ENCODE measurements around the gene TEKTIP1. TPM values are rescaled to one million over a fixed set of nuclear protein-coding genes. Genes with fewer than 3 reads are reported as not detected.

Gene TEKTIP1
- total RNA-seq, 1 donor from 2014 or later = 10.3 TPM

DNA sequence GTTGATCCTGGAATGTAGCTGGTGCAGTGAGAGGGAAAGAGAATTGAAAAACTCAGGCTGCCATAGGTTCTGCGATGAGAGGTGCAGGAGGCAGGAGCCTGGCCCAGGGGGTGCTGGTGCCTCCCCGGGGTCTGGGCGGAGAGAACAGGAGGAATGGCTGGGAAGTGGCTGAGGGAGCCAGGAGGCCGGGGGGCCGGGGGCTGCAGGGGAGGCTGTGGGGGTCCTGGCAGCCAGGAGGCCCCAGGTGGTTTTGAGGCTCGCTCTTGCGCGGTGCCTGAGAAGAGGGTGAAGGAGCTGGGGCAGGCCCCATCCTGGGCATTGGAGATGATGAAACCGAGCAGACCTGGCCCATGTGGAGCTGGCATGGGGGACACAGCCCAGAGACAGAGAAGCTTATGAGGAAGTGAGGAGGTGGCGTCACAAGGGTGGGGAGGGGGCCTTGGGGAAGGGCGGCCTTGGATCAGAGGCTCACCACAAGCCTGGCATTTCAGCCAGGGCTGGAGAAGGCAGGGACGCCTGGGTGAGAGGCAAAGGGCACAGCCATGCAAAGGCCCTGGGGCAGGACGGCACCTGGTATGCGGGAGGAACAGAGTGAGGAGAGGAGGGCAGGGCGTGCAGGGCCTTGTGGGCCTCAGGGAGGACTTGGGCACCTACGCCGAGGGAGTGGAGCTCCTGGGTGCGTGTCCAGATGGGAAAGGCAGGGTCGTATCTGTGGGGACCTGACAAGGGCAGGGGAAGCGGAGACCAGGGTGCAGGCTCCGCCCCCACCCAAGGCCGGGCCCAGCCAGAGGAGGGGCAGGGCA lies 1.3 kb upstream of the TEKTIP1 start:
- no peak for DNase-seq (ENCODE audit: low spot score)

DNA sequence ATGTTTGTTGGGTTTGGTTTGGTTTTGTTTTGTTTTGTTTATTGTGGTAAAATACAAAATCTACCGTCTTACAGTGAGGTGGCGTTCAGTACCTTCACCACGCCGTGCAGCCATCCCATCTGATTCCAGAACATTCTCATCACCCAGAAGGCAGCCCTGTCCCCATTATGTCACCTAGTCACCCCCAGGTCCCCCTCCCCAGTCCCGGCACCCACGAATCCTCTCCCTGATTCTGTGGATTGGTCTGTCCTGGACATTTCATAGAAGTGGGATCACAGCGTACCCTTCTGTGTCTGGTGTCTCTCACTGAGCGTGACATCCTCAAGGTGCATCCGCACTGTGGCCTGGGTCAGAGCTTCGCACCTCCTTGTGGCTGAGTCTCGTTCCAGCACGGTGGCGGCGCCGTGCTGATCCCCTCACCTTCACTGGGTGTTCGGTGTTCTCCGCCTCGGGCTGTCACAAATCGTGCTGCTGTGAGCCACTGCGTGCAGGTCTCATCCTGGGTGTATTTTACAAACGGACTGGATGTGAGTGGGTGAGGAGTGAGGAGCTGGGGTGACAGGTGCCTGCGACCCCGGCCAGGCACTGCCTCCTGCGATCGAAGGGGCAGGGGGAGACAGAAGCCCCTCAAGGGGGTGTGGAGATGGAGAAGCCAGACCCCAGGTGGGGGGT lies 580 bp upstream of the TEKTIP1 start:
- DNase-seq (ENCODE audit: low spot score) = no peak

DNA sequence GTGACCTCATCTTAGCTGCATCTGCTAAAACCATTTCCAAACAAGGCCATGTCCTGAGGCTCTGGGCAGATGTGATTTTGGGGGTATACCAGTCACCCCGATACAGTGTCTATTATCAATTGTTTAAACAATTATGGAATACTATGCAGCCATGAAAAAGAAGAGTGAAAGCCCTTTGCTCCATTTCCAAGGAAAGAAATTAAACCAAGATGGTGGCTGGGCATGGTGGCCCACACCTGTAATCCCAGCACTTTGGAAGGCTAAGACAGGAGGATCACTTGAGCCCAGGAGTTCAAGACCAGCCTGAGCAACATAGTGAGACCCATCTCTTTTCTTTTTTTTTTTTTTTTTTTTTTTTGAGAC lies 763 bp downstream of the TEKTIP1 start:
- DNase-seq (ENCODE audit: low spot score) = no peak

DNA sequence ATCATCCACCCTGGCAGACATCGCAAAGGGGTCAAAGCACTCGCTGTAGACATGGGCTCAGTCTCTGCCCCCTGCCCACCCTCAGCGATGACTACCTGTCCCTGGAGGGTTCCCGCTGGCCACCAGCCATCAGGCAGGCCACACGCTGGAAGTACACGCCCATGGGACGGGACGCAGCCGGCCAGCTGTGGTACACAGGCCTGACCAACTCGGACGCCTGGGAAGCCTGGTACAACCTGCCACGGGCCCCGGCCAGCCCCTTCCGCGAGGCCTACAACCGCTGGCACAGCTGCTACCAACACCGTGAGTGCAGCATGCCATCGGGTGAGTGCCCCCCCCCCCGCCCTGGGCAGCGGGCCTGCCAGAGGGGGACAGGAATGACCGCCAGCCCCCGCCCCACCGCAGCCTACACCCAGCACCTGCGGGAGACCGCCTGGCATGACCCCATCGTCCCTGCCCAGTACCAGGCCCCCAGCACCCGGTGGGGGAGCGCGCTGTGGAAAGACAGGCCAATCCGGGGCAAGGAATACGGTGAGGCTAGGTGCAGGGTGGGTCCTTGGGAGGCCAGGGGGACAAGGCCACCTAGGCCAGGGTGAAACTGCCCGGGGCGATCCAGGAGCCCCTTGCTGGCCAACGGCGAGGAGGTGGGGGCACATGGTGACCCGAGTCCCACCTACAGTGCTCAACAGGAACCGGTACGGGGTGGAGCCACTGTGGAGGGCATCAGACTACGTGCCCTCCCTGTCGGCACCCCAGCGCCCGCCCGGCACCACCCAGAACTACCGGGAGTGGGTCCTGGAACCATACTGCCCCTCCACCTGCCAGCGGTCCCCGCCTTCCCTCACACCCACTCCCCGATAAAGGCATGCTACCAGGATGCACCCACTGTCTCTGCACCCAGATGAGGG lies 4.4 kb downstream of the TEKTIP1 start:
- DNase-seq (ENCODE audit: low spot score) = peak; percentile 53

DNA sequence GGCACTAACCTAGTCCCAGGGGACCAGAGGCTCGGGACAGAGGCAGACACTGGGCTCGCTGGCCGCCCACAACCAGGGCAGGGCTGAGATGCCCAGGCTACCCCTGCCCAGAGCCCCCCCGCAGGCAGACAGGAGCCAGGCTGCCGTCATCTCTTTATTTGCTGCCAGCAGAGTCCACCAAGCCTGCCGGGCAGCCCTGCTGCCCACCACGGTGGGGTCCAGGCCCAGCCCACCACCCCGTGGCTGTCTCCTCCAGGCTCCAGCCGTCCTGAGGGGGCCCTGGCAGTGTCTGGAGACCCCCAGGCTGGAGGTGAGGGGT lies 5.0 kb downstream of the TEKTIP1 start:
- DNase-seq (ENCODE audit: low spot score) = no peak

DNA sequence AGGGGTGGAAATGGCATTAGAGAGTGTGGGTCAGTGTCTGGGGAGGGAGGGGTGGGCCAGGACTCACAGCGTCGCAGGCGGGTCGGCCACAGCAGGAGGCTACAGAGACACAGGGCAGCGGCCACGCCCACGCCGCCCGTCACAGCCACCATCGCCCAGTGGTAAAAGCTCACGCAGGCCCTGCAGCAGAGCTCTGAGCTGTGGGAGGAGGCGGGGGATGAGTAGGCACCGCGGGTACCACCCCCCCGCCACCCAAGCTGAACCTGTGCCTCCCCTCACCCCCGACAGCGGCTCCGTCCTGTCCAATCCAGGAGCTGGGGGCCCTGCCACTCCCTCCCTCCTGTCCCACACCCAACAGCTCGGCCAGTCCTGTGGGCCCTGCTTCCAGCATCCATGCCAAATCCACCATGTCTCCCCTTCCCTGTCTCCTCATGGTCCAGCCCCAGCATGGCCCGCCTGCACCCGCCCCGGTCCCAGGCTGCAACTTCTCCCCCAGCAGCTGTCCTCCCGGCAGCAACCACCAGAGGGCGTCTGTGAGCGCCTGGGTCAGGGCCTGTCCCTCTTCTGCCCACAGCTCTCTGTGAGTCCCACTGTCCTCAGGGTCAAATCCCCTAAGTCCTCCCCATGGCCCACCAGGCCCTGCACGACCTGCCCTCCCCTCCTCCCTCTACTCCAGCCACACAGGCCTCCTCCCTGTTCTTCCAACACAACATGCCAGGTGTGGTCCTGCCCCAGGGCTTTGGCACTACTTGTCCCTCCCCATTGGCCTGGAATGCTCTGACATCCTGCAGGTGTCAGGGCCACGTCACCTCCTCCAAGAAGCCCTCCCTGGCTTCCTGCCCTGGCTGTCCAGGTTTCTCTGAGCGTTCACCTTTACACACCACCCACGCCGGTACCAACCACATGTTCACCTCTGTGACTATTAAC lies 6.0 kb downstream of the TEKTIP1 start:
- peak; percentile 57 for DNase-seq (ENCODE audit: low spot score)

DNA sequence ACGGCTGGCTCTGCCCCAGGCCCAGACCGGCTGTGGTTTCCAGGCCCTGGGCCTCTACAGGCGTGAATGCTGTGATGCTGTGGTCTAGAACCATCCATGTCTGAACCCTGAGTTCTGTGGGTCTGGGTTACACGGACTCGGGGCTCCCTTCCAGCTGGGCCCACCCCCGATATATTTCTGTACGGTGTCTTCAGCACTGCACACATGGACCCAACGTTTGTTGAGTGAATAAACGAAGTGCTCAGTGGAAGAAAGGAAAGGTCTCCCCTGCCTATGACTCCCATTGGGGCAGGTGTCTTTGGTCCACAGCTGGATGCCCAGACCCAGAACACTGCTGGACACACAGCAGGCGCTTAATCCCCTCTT lies 6.7 kb downstream of the TEKTIP1 start:
- no peak for DNase-seq (ENCODE audit: low spot score)

DNA sequence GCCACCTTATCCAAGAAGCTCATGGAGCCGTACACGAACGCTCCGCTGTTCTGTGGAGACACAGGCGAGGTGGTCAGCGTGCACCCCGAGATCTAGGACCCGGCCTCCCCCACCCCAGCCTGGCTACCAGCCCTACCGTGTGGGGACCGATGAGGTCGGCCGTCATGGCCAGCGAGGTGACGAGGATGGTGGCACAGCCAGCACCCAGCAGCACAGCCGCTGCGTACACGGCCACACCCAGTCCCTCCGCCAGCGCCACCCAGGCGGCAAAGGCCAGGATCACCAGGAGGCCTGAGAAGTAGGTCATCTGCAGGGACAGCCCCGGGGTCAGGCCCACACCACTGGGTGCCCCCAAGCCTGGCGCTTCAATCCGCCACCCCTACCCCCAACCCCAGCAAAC lies 7.1 kb downstream of the TEKTIP1 start:
- no peak for DNase-seq (ENCODE audit: low spot score)

DNA sequence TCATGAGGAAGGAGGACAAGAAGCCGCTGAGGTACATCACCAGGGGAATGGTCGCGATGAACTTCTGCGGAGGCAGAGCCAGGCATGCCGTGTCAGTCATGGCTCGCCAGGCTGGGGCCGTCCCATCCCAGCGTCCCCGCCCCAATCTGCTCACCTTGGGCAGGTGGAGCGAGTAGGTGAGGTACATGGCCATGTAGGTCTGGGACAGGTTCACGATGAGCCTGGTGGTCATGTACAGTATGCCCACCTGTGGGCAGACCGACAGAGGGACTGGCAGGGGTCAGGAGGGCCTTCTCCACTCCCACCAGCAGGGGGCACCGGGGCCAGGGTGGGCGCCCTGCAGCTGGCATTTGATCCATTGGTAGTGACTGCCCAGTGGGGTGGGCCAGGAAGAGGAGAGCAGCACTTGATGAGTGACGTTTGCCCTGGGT lies 8.3 kb downstream of the TEKTIP1 start:
- DNase-seq (ENCODE audit: low spot score) = no peak

DNA sequence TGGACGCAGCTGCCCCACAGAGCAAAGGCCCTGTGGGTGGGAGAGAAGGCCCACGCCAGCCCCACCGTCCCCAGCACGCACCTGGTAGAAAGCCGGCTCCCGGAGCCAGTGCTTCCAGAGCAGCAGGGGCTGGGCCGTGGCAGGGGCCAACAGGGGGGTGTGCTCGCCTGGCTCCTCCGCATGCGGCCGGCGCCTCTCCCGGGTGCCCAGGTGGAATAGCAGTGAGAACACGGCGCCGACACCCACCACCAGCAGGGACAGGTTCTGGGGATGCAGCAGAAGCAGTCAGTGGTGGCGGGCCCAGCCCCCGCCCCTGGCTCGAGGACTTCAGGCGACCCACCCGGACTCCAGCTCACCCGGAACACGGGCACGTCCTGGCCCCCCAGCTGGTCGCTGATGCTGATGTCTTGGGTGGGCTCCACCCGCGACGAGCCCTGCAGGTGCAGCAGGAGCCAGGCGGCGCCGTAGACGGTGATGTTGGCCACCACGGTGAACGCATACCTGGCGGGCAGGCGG lies 8.9 kb downstream of the TEKTIP1 start:
- no peak for DNase-seq (ENCODE audit: low spot score)

DNA sequence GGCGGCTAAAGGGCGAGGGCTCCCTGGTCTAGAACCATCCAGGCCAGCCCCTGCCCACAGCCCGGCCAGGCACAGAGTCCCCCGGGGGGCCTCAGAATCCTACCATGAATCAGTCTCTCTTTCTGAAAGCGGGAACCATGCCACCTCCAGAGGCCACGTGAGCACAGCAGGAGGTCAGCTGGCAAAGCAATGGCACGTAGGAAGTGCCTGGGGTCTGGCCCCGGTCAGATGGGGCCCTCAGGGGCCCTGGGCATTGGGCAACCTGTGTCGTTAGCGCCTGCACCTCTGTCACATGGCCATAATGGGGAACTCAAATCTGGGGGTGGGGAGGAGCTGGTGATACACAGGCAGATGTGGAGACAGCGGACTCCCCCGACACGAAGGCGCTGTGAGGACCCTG lies 9.6 kb downstream of the TEKTIP1 start:
- no peak for DNase-seq (ENCODE audit: low spot score)

DNA sequence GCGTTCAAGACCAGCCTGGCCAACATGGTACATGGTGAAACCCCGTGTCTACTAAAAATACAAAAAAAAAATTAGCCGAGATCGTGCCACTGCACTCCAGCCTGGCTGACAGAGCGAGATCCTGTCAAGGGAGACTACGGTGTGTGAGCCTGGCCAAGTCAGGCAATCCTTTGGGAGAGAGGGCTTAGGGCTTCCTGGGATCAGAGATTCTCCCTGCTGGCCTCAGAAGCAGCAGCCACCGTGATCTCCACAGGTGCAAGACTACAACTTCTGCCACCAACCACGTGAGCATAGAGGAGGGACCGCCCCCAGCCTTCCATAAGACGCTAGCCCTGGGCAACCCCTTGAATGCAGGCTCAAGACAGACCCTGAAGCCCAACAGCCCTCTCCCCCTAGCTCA lies 10.8 kb downstream of the TEKTIP1 start:
- no peak for DNase-seq (ENCODE audit: low spot score)

DNA sequence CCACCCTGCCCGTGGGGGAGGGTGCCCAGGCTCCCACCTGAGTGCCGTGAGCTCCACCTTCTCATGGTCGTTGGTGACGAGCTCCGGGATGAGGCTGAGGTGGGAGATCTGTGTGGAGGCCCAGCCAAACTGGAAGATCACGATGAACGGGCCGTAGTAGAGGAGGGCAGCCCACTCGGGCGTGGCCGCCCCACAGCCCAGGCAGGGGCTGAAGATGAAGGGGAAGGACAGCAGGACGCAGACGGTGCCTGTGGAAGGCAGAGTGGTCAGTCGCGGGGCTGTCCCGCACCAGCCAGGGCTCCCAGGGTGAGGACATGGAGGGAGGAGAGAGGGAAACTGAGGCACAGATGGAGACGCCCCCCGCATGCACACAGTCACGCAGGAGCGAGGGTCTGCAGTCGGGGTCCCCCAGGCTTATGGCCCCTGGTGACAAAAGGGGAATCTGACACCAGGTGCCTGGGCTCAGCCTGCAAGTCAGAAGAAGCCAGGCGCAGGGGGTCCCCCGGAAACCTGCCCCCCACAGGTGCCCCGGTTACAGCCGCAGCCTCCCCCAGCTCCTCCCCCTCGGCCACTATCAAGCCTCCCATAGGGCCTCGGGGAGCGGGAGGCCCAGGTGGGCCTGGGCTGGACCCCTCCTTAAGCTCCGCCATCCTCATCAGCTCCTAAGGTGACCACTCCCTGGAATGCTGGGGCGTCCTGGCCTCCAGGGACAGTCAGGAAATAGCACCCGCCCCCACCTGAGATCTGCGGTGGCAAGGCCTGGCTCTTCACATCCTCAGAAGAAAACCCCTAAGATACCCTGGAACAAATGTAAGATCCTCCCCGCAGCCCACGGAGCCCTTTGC lies 12.2 kb downstream of the TEKTIP1 start:
- DNase-seq (ENCODE audit: low spot score) = no peak

DNA sequence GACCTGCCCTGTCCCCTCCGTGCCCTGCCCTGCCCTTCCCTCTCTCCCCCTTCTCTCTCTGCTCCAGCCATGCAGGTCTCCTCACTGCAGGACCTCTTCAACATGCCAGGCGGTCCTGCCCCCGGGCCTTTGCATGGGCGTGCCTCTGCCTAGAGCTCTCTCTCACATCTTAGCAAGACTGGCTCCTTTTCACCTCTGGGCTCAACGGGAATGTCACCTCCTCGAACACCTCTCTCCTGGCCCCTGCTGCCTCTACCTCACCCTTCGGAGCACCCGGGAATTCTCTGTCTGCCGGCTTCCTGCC lies 12.8 kb downstream of the TEKTIP1 start:
- no peak for DNase-seq (ENCODE audit: low spot score)

DNA sequence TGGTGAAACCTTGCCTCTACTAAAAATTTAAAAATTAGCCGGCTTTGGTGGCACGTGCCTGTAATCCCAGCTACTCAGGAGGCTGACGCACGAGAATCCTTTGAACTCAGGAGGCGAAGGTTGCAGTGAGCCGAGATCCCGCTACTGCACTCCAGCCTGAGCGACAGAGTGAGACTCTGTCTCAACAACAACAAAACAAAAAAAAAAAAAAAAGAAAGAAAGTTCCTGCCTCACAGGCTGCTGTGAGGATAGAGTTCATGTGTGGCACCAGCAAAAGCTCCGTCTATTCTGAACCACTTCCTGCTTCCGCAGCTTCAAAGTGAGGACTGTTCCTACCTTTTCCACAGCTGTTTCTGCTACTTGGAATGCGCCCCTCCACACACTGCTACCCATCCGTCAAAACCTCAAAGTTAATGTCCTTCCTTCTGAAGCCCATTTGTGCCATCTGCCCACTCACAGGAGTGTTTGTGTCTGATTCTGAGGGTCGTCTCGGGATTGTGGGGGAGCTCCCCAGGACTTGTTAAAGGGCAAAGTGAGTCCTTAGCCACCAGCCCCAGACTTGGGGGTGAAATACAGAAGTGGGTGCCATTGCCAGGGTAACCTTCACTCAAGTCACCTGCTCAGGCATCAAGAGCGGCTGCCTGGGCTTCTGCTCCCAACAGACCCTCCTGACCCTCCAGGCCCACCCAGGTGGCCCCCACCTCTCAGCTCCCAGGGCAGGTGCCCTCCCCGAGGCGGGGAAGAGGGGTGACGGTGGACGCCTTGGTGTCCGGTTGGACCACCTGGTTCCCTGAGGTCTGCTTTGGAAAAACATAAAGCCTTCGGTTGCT lies 15.5 kb downstream of the TEKTIP1 start:
- no peak for DNase-seq (ENCODE audit: low spot score)

DNA sequence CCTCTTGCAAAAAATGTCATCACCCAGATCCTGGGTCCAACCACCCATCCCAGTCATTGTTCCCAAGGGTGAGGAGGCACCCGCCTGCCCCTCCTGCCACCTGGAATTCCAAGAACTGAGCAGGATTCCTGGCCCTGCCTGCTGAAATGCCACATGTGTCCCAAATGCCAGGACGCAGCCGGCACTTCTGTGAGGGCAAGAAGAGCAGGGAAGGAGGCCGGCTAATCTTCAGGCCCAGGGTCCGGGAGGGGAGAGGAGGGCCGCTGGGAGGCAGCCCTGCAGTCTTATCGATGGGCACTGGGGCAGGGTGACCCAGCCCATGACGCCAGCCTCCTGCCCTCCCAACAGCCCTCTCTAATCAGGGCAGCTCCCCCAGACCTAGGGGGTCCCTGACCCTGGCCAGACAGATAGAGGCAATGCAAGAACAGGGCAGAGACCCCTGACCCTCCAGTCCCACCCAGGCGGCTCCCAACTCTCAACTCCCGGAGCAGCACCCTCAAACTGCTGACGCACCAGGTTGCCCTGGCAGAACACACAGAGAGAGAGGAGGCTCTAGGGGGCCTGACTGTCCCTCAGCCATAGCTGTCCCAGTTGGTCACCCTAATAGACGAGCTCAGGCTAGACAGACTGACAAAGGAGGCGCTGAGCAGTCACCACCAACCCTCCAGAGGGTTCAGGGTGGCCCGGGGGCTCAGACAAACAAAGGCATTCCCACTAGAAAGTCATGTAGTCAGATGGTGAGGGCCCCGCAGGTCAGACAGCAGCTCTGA lies 16.9 kb downstream of the TEKTIP1 start:
- DNase-seq (ENCODE audit: low spot score) = no peak

DNA sequence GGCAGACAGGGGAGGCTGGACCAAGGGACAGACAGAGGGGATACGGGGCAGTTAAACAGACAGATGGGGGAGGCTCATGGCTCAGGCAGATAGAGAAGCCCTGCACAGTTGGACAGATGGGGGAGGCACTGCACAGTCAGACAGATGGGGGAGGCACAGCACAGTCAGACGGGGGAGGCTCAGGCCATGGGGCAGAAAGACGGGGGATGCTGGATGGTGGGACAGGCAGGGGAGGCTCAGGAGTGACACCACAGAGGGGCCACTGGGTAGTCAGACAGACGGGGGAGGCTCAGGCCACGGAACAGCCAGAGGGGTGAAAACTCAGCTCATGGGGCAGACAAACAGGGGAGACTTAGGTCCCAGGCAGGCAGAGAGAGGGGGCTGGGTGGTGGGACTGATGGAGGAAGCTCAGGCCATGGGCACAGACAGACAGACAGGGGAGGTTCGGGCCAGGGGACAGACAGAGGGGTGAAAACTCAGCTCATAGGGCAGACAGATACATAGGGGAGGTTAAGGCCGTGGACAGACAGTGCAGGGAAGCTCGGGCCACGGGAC lies 17.5 kb downstream of the TEKTIP1 start:
- no peak for DNase-seq (ENCODE audit: low spot score)

DNA sequence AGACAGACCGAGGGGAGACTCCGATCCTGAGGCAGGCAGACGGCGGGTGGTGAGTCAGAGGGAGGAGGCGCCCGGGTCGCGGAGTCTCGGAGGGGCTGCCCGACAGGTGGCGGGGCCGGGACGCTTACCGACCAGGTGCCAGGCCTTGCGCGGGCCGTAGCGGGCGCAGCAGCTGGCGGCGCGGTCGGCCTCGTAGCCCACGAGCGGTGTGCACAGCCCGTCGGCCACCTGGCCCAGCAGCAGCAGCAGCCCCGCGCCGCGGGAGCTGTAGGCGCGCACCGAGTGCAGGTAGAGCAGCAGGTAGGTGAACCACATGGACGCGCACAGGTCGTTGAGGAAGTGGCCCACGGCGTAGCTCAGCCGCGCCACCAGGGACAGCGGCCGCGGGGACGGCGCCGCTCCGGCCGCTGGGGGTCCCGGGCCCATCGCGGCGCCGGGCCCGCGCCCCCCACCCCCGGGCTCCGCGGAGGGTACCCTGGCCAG lies 18.0 kb downstream of the TEKTIP1 start:
- DNase-seq (ENCODE audit: low spot score) = no peak

Measured in mucosa of gallbladder (tissue), 1 donor.